AG09309 (cell line): ENCODE data around the gene SF3B2.
"Not testable (repeated sequence)": the region's sequence is repeated elsewhere in the genome, so short reads cannot be mapped to it uniquely, and the experiment has no call there.

Source experiments
- DNase-seq: peaks from one replicate; pipeline ENCODE4 v3.0.0-alpha.2; 2010; ENCODE audit warnings: low read depth
- H3K4me3 ChIP-seq: 2 replicates; pipeline ENCODE4 v1.5.1; 2011; ENCODE audit warnings: mild to moderate bottlenecking, low read depth, low read length, moderate library complexity; ENCODE audit not compliant: control insufficient read depth
- TF ChIP-seq, protein P1 (sequence below): IDR thresholded peaks from 2 replicates; pipeline ENCODE4 v1.5.1; 2011; ENCODE audit warnings: mild to moderate bottlenecking, low read depth, low read length, inconsistent platforms; ENCODE audit not compliant: insufficient read depth, control insufficient read depth; ENCODE audit errors: missing control alignments

SF3B2 gene

DNA sequence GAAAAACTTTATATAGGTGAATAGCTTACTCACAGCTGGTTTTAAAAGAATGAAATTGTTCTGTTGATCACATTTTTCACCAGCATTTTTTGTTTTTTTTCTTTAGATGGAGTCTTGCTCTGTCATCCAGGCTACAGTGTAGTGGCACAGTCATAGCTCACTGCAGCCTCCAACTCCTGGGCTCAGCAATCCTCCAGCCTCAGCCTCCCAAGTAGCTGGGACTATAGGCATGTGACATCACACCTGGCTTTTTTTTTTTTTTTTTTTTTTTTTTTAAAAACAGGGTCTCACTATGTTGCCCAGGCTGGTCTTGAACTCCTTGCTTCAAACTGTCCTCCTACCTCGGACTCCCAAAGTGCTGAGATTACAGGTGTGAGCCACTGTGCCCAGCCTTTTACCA is 21.5 kb downstream of the SF3B2 start:
- DNase-seq, result no peak
- TF ChIP-seq, protein P1, sequence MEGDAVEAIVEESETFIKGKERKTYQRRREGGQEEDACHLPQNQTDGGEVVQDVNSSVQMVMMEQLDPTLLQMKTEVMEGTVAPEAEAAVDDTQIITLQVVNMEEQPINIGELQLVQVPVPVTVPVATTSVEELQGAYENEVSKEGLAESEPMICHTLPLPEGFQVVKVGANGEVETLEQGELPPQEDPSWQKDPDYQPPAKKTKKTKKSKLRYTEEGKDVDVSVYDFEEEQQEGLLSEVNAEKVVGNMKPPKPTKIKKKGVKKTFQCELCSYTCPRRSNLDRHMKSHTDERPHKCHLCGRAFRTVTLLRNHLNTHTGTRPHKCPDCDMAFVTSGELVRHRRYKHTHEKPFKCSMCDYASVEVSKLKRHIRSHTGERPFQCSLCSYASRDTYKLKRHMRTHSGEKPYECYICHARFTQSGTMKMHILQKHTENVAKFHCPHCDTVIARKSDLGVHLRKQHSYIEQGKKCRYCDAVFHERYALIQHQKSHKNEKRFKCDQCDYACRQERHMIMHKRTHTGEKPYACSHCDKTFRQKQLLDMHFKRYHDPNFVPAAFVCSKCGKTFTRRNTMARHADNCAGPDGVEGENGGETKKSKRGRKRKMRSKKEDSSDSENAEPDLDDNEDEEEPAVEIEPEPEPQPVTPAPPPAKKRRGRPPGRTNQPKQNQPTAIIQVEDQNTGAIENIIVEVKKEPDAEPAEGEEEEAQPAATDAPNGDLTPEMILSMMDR, result no peak
- H3K4me3 ChIP-seq, result no peak overlapping the region

DNA sequence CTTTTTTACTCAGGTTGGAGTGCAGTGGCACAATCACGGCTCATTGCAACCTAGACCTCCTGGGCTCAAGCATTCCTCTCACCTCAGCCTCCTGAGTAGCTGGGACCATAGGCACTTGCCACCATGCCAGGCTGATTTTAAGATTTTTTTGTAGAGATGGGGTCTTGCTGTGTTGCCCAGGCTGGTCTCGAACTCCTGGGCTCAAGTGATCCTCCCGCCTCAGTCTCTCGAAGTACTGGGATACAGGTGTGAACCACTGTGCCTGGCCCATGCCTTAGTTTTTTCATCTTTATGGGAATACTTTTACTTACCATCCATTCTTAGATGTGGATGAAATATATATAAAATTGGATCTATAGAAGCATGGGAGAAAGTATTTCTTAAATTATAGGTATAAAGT is 23.1 kb downstream of the SF3B2 start:
- TF ChIP-seq, protein P1, result no peak
- H3K4me3 ChIP-seq, result no peak overlapping the region
- no peak for DNase-seq

DNA sequence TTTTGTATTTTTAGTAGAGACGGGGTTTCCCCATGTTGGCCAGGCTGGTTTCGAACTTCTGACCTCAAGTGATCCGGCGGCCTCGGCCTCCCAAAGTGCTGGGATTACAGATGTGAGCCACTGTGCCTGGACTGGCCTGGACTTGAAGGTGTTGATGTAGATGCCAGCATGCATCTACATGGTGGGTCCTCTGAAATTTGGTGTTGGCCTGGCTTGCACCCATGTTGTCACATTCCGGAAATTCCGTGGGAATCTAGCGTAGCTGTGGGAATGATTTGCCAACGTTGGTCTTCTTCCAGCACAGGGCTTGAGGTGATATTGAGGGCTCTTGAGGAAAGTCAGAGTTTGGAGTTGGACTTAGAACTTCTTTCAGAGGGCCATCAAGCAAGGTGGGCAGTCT is 24.4 kb downstream of the SF3B2 start:
- no peak for DNase-seq
- H3K4me3 ChIP-seq, result no peak overlapping the region
- TF ChIP-seq, protein P1, result no peak

DNA sequence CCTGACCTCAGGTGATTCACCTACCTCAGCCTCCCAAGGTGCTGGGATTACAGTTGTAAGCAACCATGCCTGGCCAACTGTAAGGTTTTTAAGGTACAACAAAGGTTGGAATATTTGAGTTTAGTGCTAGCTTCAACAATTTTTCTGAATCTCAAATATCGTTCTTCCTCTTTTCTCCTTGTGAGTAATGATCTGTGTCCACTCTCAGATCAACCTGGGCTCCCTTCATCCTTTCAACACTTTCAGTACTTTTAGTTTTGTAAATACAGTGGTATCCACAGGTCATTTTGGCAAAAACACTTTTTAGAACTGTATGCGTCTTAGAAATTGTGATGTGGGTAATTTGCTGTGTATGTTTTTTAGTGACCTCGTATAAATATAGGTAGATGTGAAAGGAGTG is 25.8 kb downstream of the SF3B2 start:
- TF ChIP-seq, protein P1, result no peak
- no peak overlapping the region for H3K4me3 ChIP-seq
- no peak for DNase-seq

DNA sequence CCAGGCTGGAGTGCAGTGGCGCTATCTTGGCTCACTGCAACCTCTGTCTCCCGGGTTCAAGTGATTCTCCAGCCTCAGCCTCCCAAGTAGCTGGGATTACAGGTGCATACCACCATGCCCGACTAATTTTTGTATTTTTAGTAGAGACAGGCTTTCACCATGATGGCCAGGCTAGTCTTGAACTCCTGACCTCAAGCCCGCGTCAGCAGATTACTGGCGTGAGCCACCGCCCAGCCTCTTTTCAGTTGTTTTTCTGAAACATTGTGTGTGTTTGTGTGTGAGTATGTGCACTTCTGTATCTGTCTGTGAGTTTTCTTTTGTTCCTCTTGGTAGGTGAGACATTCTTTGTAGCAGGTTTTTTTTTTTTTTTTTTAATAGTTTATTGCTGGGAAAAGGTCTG is 26.8 kb downstream of the SF3B2 start:
- H3K4me3 ChIP-seq, DNase-seq: not testable (repeated sequence)

DNA sequence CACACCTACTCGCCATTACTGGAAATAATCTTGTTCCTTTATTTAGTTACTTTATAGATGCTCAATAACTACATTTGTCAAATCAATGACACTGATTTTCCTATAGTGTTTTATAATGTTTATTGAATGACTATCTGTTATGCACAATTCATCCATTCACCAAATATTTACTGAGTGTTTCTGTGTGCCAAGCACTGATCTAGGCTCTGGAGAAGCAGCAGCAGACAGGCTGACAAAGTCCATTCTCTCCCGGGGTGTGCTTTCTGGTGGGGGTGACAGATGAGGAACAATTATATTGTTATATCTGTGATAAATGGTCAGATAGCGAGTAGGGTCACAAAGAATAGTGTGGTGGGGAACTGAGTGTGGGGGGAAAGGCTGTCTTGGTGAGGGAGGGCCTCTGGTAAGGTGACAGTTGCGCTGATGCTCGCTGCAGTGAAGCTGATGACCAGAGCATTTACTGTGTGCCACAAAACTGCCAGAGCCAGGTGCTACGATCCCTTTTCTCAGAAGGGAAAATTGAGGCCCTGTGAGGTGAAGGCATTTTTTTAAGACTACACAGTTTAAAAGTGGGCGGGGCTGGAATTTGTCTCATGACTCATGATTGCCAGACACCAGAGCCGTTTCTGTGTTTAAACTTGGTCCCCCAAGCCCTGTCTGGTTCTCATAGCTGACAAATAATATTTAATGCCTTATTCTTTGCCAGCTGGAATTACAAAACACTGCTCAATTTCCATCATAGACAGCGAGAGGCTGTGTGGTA is 28.1 kb downstream of the SF3B2 start:
- TF ChIP-seq, protein P1, result no peak
- peak; percentile 67 for DNase-seq
- H3K4me3 ChIP-seq, result no peak overlapping the region

DNA sequence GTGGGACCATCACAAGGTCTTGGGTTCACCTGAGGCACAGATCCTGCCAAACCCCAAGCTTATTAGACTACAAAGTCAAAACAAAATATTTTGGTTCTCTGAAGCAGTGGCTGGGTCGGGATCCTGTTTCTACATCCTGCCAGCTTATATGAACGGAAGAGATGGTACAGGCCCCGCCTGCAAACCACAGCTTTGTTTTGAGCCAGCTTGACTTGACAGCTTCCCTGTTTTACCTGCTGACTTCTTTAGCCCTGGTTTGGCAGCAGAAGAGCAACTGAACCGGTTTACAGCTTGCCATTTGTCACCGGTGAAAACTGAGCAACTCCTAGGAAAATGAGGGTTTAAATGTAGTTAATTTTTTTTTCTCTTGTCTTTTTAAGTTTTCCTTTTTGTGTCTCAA is 29.3 kb downstream of the SF3B2 start:
- no peak overlapping the region for H3K4me3 ChIP-seq
- no peak for DNase-seq

More for the DNA sequence above, 29.3 kb downstream of the SF3B2 start:
- TF ChIP-seq, protein P1, result no peak
